ENCODE data around the gene PCYT2. TPM values are rescaled to one million over a fixed set of nuclear protein-coding genes. Genes with fewer than 3 reads are reported as not detected.

The PCYT2 gene
- total and polyA plus RNA-seq, 5 donors from 2014 or later: 25.6 to 30.9 (median 28.0) TPM

- Histone ChIP-seq H3K27ac (ENCODE audit: insufficient read depth, low read length, poor library complexity, severe bottlenecking) (no peak overlapping the region), H3K27me3 (ENCODE audit: control insufficient read depth, insufficient read depth, low read length) (no peaks in the 10 kb centered on the region), H3K9me3 (ENCODE audit: control insufficient read depth in 2 of 2, low read length in 2 of 2) (no peaks in the 10 kb centered on the region), H3K4me1 (ENCODE audit: control insufficient read depth, insufficient read depth, low read length, poor library complexity, severe bottlenecking) (peaks cover 12% of the 10 kb centered on the region), H3K4me3 (ENCODE audit: low read depth, low read length) (no peak overlapping the region), H3K36me3 (ENCODE audit: control insufficient read depth, insufficient read depth, low read length) (no peaks in the 10 kb centered on the region)
- Mint-ChIP-seq H3K9me3 (peaks cover 0 to 1% (median 0%) of the 10 kb centered on the region in 7 donors), H3K4me1 (peaks cover 0 to 20% (median 0%) of the 10 kb centered on the region in 4 donors), H3K27me3 (peaks cover 7% of the 10 kb centered on the region), H3K27ac (no peak overlapping the region), H3K4me3 (peak overlapping the region in 1 of 4 donors; percentile 36), H3K36me3 (no peaks in the 10 kb centered on the region)
- ATAC-seq (ENCODE audit: low read depth in 2 of 2): no peak
- DNase-seq: no peak
Measured at GRCh38 chr17:81939881-81940385, 28.7 kb upstream of the PCYT2 start.

GRCh38 chr17:81939218-81939617, 28.0 kb upstream of the PCYT2 start:
- H3K36me3 Mint-ChIP-seq: no peaks in the 10 kb centered on the region
- no peaks in the 10 kb centered on the region for H3K36me3 ChIP-seq (ENCODE audit: control insufficient read depth, insufficient read depth, low read length)
- no peak overlapping the region for H3K4me3 ChIP-seq (ENCODE audit: low read depth, low read length)
- no peak for ATAC-seq (ENCODE audit: low read depth in 2 of 2)
- peaks cover 12% of the 10 kb centered on the region for H3K4me1 ChIP-seq (ENCODE audit: control insufficient read depth, insufficient read depth, low read length, poor library complexity, severe bottlenecking)
- H3K27ac Mint-ChIP-seq: no peak overlapping the region
- H3K27me3 Mint-ChIP-seq: peaks cover 7% of the 10 kb centered on the region
- no peak overlapping the region for H3K27ac ChIP-seq (ENCODE audit: insufficient read depth, low read length, poor library complexity, severe bottlenecking)
- H3K4me1 Mint-ChIP-seq: peaks cover 0 to 20% (median 0%) of the 10 kb centered on the region in 4 donors
- peaks cover 0 to 1% (median 0%) of the 10 kb centered on the region in 7 donors for H3K9me3 Mint-ChIP-seq
- no peak for DNase-seq
- H3K9me3 ChIP-seq (ENCODE audit: control insufficient read depth in 2 of 2, low read length in 2 of 2): no peaks in the 10 kb centered on the region
- no peaks in the 10 kb centered on the region for H3K27me3 ChIP-seq (ENCODE audit: control insufficient read depth, insufficient read depth, low read length)
- peak overlapping the region in 1 of 4 donors; percentile 21 for H3K4me3 Mint-ChIP-seq

- H3K27me3 Mint-ChIP-seq: peaks cover 16% of the 10 kb centered on the region
- no peaks in the 10 kb centered on the region for H3K27me3 ChIP-seq (ENCODE audit: control insufficient read depth, insufficient read depth, low read length)
- H3K9me3 Mint-ChIP-seq: peaks cover 0 to 3% (median 0%) of the 10 kb centered on the region in 7 donors
- H3K9me3 ChIP-seq (ENCODE audit: control insufficient read depth in 2 of 2, low read length in 2 of 2): no peaks in the 10 kb centered on the region
- ATAC-seq (ENCODE audit: low read depth in 2 of 2): no peak
- H3K36me3 ChIP-seq (ENCODE audit: control insufficient read depth, insufficient read depth, low read length): no peaks in the 10 kb centered on the region
- peaks cover 12% of the 10 kb centered on the region for H3K4me1 ChIP-seq (ENCODE audit: control insufficient read depth, insufficient read depth, low read length, poor library complexity, severe bottlenecking)
- H3K36me3 Mint-ChIP-seq: no peaks in the 10 kb centered on the region
- H3K4me3 ChIP-seq (ENCODE audit: low read depth, low read length): no peak overlapping the region
- no peak overlapping the region for H3K27ac Mint-ChIP-seq
- H3K27ac ChIP-seq (ENCODE audit: insufficient read depth, low read length, poor library complexity, severe bottlenecking): no peak overlapping the region
- H3K4me3 Mint-ChIP-seq: peak overlapping the region; percentile 34 to 50 (median 48)
- peaks cover 0 to 20% (median 0%) of the 10 kb centered on the region in 4 donors for H3K4me1 Mint-ChIP-seq
- DNase-seq: no peak
Measured at GRCh38 chr17:81935709-81936084, 24.5 kb upstream of the PCYT2 start.

- Histone ChIP-seq H3K27me3 (ENCODE audit: control insufficient read depth, insufficient read depth, low read length) (no peaks in the 10 kb centered on the region), H3K9me3 (ENCODE audit: control insufficient read depth in 2 of 2, low read length in 2 of 2) (no peaks in the 10 kb centered on the region), H3K27ac (ENCODE audit: insufficient read depth, low read length, poor library complexity, severe bottlenecking) (no peak overlapping the region), H3K4me3 (ENCODE audit: low read depth, low read length) (no peak overlapping the region), H3K4me1 (ENCODE audit: control insufficient read depth, insufficient read depth, low read length, poor library complexity, severe bottlenecking) (peaks cover 12% of the 10 kb centered on the region), H3K36me3 (ENCODE audit: control insufficient read depth, insufficient read depth, low read length) (no peaks in the 10 kb centered on the region)
- Mint-ChIP-seq H3K4me3 (peak overlapping the region in 1 of 4 donors; percentile 49), H3K27me3 (peaks cover 12% of the 10 kb centered on the region), H3K9me3 (peaks cover 0 to 1% (median 0%) of the 10 kb centered on the region in 7 donors), H3K27ac (no peak overlapping the region), H3K4me1 (peaks cover 0 to 20% (median 0%) of the 10 kb centered on the region in 4 donors), H3K36me3 (no peaks in the 10 kb centered on the region)
- ATAC-seq (ENCODE audit: low read depth in 2 of 2): no peak
- DNase-seq: no peak
Measured at GRCh38 chr17:81934850-81935708, 23.9 kb upstream of the PCYT2 start.

- no peaks in the 10 kb centered on the region for H3K36me3 Mint-ChIP-seq
- H3K27me3 Mint-ChIP-seq: peaks cover 12% of the 10 kb centered on the region
- H3K9me3 Mint-ChIP-seq: peaks cover 0 to 1% (median 0%) of the 10 kb centered on the region in 7 donors
- H3K4me1 Mint-ChIP-seq: peaks cover 0 to 20% (median 0%) of the 10 kb centered on the region in 4 donors
- Histone ChIP-seq H3K4me1 (ENCODE audit: control insufficient read depth, insufficient read depth, low read length, poor library complexity, severe bottlenecking) (peaks cover 12% of the 10 kb centered on the region), H3K27ac (ENCODE audit: insufficient read depth, low read length, poor library complexity, severe bottlenecking) (no peak overlapping the region), H3K4me3 (ENCODE audit: low read depth, low read length) (no peak overlapping the region), H3K27me3 (ENCODE audit: control insufficient read depth, insufficient read depth, low read length) (no peaks in the 10 kb centered on the region), H3K9me3 (ENCODE audit: control insufficient read depth in 2 of 2, low read length in 2 of 2) (no peaks in the 10 kb centered on the region), H3K36me3 (ENCODE audit: control insufficient read depth, insufficient read depth, low read length) (no peaks in the 10 kb centered on the region)
- DNase-seq (no peak), ATAC-seq (ENCODE audit: low read depth in 2 of 2) (no peak)
- H3K27ac Mint-ChIP-seq: no peak overlapping the region
- H3K4me3 Mint-ChIP-seq: peak overlapping the region in 1 of 4 donors; percentile 63
Measured at GRCh38 chr17:81934098-81934757, 23.0 kb upstream of the PCYT2 start.

GRCh38 chr17:81933178-81933699, 22.0 kb upstream of the PCYT2 start:
- ATAC-seq (ENCODE audit: low read depth in 2 of 2): no peak
- peaks cover 0 to 21% (median 0%) of the 10 kb centered on the region in 4 donors for H3K4me1 Mint-ChIP-seq

GRCh38 chr17:81932333-81932983, 21.3 kb upstream of the PCYT2 start:
- H3K27me3 ChIP-seq (ENCODE audit: control insufficient read depth, insufficient read depth, low read length): no peaks in the 10 kb centered on the region
- peaks cover 22% of the 10 kb centered on the region for H3K4me1 ChIP-seq (ENCODE audit: control insufficient read depth, insufficient read depth, low read length, poor library complexity, severe bottlenecking)
- H3K36me3 ChIP-seq (ENCODE audit: control insufficient read depth, insufficient read depth, low read length): no peaks in the 10 kb centered on the region
- DNase-seq (no peak), ATAC-seq (ENCODE audit: low read depth in 2 of 2) (no peak)
- peaks cover 12% of the 10 kb centered on the region for H3K27me3 Mint-ChIP-seq
- no peak overlapping the region for H3K27ac ChIP-seq (ENCODE audit: insufficient read depth, low read length, poor library complexity, severe bottlenecking)
- H3K9me3 Mint-ChIP-seq: peaks cover 0 to 1% (median 0%) of the 10 kb centered on the region in 7 donors
- no peak overlapping the region for H3K4me3 Mint-ChIP-seq
- no peaks in the 10 kb centered on the region for H3K36me3 Mint-ChIP-seq
- H3K9me3 ChIP-seq (ENCODE audit: control insufficient read depth in 2 of 2, low read length in 2 of 2): no peaks in the 10 kb centered on the region
- H3K4me3 ChIP-seq (ENCODE audit: low read depth, low read length): no peak overlapping the region
- H3K27ac Mint-ChIP-seq: no peak overlapping the region
- H3K4me1 Mint-ChIP-seq: peaks cover 0 to 14% (median 0%) of the 10 kb centered on the region in 4 donors

More at GRCh38 chr17:81933178-81933699, 22.0 kb upstream of the PCYT2 start:
- H3K4me1 ChIP-seq (ENCODE audit: control insufficient read depth, insufficient read depth, low read length, poor library complexity, severe bottlenecking): peaks cover 18% of the 10 kb centered on the region
- peak overlapping the region in 1 of 3 donors; percentile 43 for H3K27ac Mint-ChIP-seq
- peaks cover 0 to 1% (median 0%) of the 10 kb centered on the region in 7 donors for H3K9me3 Mint-ChIP-seq
- H3K36me3 ChIP-seq (ENCODE audit: control insufficient read depth, insufficient read depth, low read length): no peaks in the 10 kb centered on the region
- no peak overlapping the region for H3K4me3 Mint-ChIP-seq
- peaks cover 12% of the 10 kb centered on the region for H3K27me3 Mint-ChIP-seq
- no peak for DNase-seq
- no peaks in the 10 kb centered on the region for H3K27me3 ChIP-seq (ENCODE audit: control insufficient read depth, insufficient read depth, low read length)
- H3K36me3 Mint-ChIP-seq: no peaks in the 10 kb centered on the region
- H3K9me3 ChIP-seq (ENCODE audit: control insufficient read depth in 2 of 2, low read length in 2 of 2): no peaks in the 10 kb centered on the region
- no peak overlapping the region for H3K27ac ChIP-seq (ENCODE audit: insufficient read depth, low read length, poor library complexity, severe bottlenecking)
- H3K4me3 ChIP-seq (ENCODE audit: low read depth, low read length): no peak overlapping the region
